Limb (tissue), 2 donors: Measurements from ENCODE around the gene ACER3.
"Not testable (repeated sequence)": the region's sequence is repeated elsewhere in the genome, so short reads cannot be mapped to it uniquely, and the experiment has no call there.

Experiments used
- DNase-seq, 2 donors: peaks; one replicate each; pipeline ENCODE4 v3.0.0-alpha.2; 2016; ENCODE audit errors: extremely low spot score in 2 of 2

The ACER3 gene

DNA sequence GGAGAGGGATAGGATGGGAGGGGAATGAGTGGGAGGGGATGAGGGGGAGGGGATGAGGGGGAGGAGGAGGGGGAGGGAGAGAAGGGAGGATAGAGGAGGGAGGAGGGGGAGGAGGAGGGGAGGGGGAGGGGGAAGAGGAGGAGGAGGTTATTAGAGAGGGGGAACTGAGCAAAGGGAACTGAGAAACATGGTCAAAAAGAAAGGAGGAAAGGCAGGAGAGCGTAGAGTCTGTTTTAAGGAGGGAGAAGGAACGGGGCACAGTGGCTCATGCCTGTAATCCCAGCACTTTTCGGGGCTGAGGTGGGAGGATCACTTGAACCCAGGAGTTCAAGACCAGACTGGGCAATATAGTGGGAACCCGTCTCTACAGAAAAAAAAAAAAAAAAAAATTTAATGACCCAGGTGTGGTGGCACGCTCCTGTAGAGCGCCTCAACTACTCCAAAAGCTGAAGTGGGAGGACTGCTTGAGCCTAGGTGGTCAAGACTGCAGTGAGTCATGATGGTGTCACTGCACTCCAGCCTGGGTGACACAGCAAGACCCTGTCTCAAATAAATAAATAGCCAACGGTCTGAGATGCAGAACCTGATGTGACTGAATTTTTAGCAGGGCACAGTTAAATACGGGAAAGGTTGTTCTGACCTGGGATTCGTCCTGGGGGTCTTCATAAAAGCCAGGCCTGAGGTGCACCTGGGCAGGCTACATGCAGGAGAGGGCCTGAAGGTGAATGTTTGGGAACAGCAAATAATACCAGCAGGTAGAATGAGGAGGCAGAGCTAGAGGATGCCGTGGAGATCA lies 177.5 kb downstream of the ACER3 start:
- no peak for DNase-seq

- DNase-seq = no peak
Measured at GRCh38 chr11:77038825-77039326, 178.2 kb downstream of the ACER3 start.

- peak; percentile 16 to 59 for DNase-seq
Measured at GRCh38 chr11:77039491-77040400, 179.0 kb downstream of the ACER3 start.

- DNase-seq = no peak
Measured at GRCh38 chr11:77040401-77040777, 179.7 kb downstream of the ACER3 start.

GRCh38 chr11:77040889-77041288 lies 180.2 kb downstream of the ACER3 start:
- no peak for DNase-seq

GRCh38 chr11:77042111-77042726 lies 181.5 kb downstream of the ACER3 start:
- no peak for DNase-seq

DNA sequence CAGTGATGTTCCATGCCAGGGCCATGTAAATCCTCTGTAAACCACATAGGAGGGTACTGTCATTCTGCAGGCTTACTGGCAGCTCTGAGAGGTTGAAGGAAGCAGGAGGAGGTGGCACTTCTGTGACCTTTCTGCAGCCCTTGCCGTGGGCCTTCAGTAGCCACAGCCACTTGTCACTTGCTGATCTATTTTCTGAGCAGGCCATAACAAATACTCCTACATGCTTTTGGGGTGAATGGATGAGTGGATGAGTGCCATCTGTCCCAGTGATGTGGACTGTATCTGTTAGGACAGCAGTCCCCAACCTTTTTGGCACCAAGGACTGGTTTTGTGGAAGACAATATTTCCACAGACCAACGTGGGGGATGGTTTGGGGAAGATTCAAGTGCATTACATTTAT lies 183.6 kb downstream of the ACER3 start:
- no peak for DNase-seq

DNA sequence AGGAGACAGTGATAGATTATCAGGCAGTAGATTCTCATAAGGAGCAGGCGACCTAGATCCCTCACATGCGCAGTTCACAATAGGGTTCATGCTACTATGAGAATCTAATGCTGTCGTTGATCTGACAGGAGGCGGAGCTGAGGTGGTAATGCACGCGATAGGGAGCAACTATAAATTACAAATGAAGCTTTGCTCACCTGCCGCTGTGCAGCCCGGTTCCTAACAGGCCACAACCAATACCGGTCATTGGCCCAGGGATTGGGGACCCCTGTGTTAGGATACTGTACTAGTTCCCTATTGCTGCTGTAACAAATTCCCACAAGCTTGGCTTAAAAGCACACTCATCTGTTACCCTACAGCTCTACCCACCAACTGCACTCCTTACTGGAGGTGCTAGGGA lies 184.2 kb downstream of the ACER3 start:
- no peak for DNase-seq

GRCh38 chr11:77046060-77046501 lies 185.4 kb downstream of the ACER3 start:
- DNase-seq = peak in 1 of 2 donors; percentile 76

GRCh38 chr11:77047007-77047927 lies 186.5 kb downstream of the ACER3 start:
- DNase-seq = peak; percentile 71 to 92

GRCh38 chr11:77047928-77048446 lies 187.3 kb downstream of the ACER3 start:
- not testable (repeated sequence) for DNase-seq

- no peak for DNase-seq
Measured at GRCh38 chr11:77049026-77049425, 188.3 kb downstream of the ACER3 start.

- no peak for DNase-seq
Measured at GRCh38 chr11:77051511-77051910, 190.8 kb downstream of the ACER3 start.

- DNase-seq = no peak
Measured at GRCh38 chr11:77052518-77052917, 191.8 kb downstream of the ACER3 start.

- DNase-seq = no peak
Measured at GRCh38 chr11:77053217-77054015, 192.7 kb downstream of the ACER3 start.

DNA sequence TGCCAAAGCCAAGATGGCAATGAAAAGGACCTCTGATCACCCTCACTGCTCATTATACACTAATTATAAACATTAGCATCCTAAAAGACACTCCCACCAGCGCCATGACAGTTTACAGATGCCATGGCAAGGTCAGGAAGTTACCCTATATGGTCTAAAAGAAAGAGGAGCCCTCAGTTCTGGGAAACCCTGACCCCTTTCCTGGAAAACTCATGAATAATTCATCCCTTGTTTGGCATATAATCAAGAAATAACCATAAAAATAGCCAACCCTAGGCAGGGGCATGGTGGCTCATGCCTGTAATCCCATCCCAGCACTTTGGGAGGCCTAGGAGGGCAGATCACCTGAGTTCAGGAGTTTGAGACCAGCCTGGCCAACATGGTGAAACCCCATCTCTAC lies 193.4 kb downstream of the ACER3 start:
- DNase-seq = no peak

DNA sequence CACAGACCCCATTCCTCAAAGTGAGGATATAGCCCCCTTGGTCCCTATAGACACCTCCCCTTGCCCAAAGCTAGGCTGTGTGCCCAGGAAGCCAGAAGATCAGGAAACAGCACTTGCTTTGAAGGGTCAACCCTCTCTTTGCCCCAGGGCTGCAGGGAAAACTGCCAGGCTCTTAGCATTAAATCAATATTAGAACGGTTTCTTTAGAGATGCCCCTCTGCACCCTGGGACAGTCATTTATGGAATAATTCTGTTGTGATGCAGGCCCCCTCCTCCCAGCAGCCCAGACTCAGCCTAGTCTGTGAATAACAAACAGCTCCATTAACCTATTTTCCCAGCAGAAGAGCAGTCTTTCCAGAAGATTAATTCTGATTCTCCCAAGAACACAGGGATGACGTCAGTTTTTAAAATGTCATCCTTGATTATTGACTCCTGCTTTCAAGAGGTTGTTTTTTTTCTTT lies 194.4 kb downstream of the ACER3 start:
- DNase-seq = no peak

DNA sequence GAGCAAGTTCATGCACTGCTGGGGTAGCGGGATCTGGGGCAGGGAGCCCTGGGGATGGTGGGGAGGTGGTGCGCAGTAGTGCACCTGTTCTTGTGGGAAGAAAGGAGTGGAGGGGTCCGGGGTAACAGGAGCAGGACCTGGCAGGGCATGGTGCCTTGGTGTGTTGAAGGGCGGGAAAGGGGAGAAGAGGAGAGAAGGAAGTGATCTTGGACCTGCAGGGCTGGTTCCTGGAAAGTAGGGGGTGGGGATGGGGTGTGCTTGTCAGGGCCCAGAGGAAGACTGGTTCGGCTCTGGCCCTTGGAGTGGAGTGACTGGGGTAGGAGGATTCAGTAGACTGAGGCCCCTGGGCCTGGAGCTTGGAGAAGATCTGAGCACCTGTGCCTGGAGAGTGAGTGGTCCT lies 195.2 kb downstream of the ACER3 start:
- no peak for DNase-seq

GRCh38 chr11:77056814-77057402 lies 196.2 kb downstream of the ACER3 start:
- DNase-seq = no peak
